Erythroblast (primary cell): ENCODE measurements around the gene POF1B.

Experiments used
- DNase-seq, 2 experiments: peaks; one replicate each; lab custom pipeline; 2025; lab: John Stamatoyannopoulos, UW
- GATA1 ChIP-seq: IDR thresholded peaks from 2 replicates; pipeline ENCODE4 v1.6.1; 2011; ENCODE audit warnings: low read depth, mild to moderate bottlenecking, control low read depth, low read length, moderate library complexity
- POLR2A ChIP-seq: IDR thresholded peaks from 2 replicates; pipeline ENCODE4 v1.6.1; 2011; ENCODE audit warnings: mild to moderate bottlenecking, low read length

The POF1B gene, protein sequence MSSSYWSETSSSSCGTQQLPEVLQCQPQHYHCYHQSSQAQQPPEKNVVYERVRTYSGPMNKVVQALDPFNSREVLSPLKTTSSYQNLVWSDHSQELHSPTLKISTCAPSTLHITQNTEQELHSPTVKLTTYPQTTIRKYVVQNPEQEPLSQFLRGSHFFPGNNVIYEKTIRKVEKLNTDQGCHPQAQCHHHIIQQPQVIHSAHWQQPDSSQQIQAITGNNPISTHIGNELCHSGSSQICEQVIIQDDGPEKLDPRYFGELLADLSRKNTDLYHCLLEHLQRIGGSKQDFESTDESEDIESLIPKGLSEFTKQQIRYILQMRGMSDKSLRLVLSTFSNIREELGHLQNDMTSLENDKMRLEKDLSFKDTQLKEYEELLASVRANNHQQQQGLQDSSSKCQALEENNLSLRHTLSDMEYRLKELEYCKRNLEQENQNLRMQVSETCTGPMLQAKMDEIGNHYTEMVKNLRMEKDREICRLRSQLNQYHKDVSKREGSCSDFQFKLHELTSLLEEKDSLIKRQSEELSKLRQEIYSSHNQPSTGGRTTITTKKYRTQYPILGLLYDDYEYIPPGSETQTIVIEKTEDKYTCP

GRCh38 chrX:85379174-85379907 lies at the start of gene POF1B:
Gene POF1B (minus strand): TSS chrX:85379665. CDS start chrX:85379454, 211 bp downstream.
- TF ChIP-seq POLR2A: no peak
- no peak for TF ChIP-seq GATA1
- no peak for DNase-seq

GRCh38 chrX:85429066-85429465 lies 49.6 kb upstream of the POF1B start:
- no peak for DNase-seq
- no peak for TF ChIP-seq GATA1
- TF ChIP-seq POLR2A: no peak

DNA sequence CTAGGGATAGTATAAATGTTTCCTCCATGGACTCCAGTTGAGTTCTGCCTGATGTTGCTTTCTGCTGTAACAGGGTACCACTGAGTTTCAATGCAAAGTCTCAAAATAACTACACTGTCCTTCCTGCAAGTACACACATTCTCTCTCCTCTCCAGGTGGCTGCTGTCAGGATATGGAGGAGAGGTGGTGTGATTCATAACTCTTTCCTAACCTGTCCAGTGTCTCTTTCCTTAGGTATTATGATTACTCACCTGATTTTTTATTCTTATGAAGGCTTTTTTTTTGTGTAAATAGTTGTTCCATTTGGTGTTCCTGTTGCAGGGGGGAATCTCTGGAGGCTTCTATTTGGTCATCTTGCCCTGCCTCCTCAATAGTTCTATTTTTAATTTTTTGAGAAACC lies 39.8 kb upstream of the POF1B start:
- no peak for DNase-seq
- no peak for TF ChIP-seq GATA1
- no peak for TF ChIP-seq POLR2A

- DNase-seq: no peak
- no peak for TF ChIP-seq POLR2A
- TF ChIP-seq GATA1: no peak
These were observed 12.4 kb upstream of the POF1B start for GRCh38 chrX:85391878-85392238.

DNA sequence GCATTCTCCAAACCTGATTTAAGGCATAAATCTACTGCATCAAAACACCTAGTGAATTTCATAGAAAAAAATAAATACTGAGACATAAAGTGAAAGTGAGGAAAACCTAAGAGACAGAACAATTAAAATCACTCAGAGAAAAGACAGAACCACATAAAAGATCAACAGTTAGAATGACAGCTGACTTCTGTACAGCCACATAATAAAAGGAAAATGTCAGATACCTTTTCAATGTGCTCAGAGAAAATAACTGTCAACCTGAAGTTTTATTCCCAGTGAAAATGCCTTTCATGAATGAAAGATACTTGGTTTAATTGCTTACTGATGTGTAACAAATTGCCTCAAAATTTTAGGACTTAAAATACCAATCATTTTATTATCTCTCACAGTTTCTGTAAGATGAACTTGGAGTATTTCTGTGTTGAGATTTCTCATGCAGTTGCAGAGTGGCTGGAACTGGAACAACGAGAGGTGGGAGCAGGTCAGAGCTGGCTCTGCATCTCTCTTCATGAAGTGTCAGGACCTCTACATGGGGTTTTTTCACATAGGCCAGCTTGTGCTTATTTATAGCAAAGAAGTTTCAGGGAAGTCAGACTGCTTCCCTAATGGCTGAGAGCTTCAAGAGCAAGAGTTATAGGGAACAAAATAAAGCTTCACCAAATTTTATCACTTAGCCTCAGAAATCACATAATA lies 11.9 kb upstream of the POF1B start:
- no peak for DNase-seq
- no peak for TF ChIP-seq GATA1
- TF ChIP-seq POLR2A: no peak

DNA sequence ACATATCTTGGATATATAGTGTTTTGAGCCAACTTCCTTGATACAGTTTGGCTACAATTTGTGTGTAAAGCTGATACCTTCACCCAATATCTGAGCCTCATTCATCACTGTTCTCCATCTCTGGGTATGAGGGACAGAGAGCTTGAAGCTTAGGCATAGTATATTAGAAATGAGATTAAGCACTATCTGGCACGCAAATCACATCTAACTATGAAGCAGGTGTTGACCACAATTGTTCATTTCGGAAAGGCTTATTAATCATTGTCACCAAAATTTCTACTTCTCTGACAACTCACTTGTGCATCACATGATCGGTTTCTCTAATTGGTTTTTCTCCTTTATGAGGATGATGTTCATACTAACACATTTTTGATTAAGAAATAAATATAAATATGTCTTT lies 2.1 kb upstream of the POF1B start:
- no peak for DNase-seq
- no peak for TF ChIP-seq POLR2A
- TF ChIP-seq GATA1: no peak

DNA sequence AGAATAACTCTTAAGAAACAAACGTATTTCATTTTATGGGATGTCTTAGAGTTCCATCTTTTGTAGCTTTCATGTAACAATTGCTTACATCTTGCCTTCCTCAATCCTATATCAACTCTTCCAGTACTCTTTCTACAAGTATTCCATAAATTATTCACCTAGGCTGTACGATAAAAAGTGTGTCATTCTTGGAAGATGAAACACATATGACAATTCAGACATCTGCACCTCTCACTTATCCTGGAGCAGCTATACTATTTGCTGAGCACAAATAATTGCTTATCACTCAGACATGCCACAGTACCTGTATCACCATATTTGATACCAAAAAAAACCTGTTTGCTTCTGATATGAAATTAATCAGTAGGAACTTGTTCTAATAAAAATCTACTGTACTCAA lies 1.0 kb downstream of the POF1B start:
- DNase-seq: no peak
- TF ChIP-seq GATA1: no peak
- TF ChIP-seq POLR2A: no peak

DNA sequence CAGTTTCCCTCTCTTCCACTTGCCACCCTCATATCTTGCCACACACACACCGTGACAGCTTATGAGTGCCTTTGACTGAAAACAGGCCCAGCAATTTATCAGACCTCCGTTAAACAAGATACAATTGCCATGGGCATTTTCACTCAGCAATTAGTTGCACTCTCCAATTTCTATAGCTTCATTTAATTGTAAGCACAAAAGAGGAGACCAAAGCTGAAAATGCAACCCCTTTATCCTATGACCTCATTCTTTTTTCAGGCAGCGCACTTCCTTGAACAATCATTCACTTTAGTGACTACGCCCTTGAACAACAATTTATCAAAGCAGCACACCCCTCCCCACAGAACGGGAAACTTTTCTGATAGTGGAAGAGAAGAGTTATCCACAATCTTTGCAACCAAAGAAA lies 4.1 kb downstream of the POF1B start:
- DNase-seq: no peak
- no peak for TF ChIP-seq POLR2A
- no peak for TF ChIP-seq GATA1

- no peak for TF ChIP-seq POLR2A
- no peak for TF ChIP-seq GATA1
- no peak for DNase-seq
These were observed 14.0 kb downstream of the POF1B start for GRCh38 chrX:85365370-85365995.

- TF ChIP-seq GATA1 (no peak), POLR2A (no peak)
- DNase-seq: no peak
These were observed 20.4 kb downstream of the POF1B start for GRCh38 chrX:85359051-85359450.

DNA sequence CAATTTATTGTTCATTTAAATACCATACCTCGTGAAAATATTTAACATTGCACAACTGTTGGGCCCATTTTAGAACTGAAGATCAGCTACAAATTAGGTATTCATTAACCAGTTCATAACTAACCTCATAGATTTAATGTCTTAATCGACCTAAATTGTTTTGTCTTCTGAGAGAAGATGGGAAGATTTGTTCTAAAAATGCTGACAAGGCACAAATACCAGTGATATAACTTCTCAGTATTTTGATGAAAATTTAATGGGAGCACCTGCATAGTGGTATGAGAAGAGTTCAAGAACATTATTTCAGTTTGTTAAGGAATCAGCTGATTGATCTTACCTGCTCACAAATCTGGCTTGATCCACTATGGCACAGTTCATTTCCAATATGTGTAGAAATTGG lies 33.9 kb downstream of the POF1B start:
- TF ChIP-seq POLR2A (no peak), GATA1 (no peak)

DNA sequence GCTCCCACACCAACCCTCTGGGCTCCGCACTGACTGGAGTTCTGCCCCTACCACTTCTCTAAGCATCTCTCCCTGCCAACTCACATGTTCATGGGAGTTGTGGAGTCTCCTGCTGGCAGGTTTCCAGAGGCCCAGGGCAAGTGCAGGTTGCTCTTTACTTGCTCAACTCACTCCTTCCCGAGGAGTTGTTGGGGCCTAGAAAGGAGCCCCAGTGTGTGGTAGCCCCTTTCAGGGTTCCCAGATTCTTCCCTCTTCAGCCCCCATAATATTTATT lies 52.5 kb downstream of the POF1B start:
- DNase-seq: no peak
- TF ChIP-seq POLR2A (no peak), GATA1 (no peak)

More for the DNA sequence above, 33.9 kb downstream of the POF1B start:
- no peak for DNase-seq
